Bronchial epithelial cell (primary cell): ENCODE results near the gene BCAR3. TPM values are rescaled to one million over a fixed set of nuclear protein-coding genes. Genes with fewer than 3 reads are reported as not detected.
"Not testable (repeated sequence)": the region's sequence is repeated elsewhere in the genome, so short reads cannot be mapped to it uniquely, and the experiment has no call there.

ENCODE experiments used
- DNase-seq: peaks from one replicate; pipeline ENCODE4 v3.0.0-alpha.2; 2010; ENCODE audit warnings: low read depth
- FAIRE-seq: peaks from 2 replicates; lab custom pipeline; 2011; peaks lifted over from hg19 to GRCh38; lab: Jason Lieb, UNC
- H3K27me3 ChIP-seq: 2 replicates; pipeline ENCODE4 v1.5.1; 2011; ENCODE audit warnings: low read length; ENCODE audit not compliant: control insufficient read depth, insufficient read depth
- H3K36me3 ChIP-seq: 2 replicates; pipeline ENCODE4 v1.5.1; 2011; ENCODE audit warnings: low read length; ENCODE audit not compliant: control insufficient read depth, insufficient read depth
- H3K4me3 ChIP-seq: 2 replicates; pipeline ENCODE4 v1.5.1; 2011; ENCODE audit warnings: mild to moderate bottlenecking, low read depth, low read length, control low read depth
- CTCF ChIP-seq: IDR thresholded peaks from 2 replicates; pipeline ENCODE4 v1.5.1; 2011; ENCODE audit warnings: mild to moderate bottlenecking, moderate library complexity, low read length, control low read depth, inconsistent platforms; ENCODE audit not compliant: insufficient read depth, severe bottlenecking
- total RNA-seq: library from RNA; depleted of rRNA; stranded (reverse); fragments of >200 nt; gene quantifications from 2 replicates; pipeline ENCODE4 v1.2.1, GENCODE V29; 2014

The BCAR3 gene
- total RNA-seq, 1 donor from 2014 or later, result 69.5 TPM

- no peak overlapping the region for H3K4me3 ChIP-seq
- FAIRE-seq (no peak), DNase-seq (no peak)
- no peak for TF ChIP-seq CTCF
- H3K27me3 ChIP-seq, result no peaks in the 10 kb centered on the region
- H3K36me3 ChIP-seq, result peaks cover 23% of the 10 kb centered on the region
Measured at GRCh38 chr1:93665015-93665414, 16.6 kb downstream of the BCAR3 start.

DNA sequence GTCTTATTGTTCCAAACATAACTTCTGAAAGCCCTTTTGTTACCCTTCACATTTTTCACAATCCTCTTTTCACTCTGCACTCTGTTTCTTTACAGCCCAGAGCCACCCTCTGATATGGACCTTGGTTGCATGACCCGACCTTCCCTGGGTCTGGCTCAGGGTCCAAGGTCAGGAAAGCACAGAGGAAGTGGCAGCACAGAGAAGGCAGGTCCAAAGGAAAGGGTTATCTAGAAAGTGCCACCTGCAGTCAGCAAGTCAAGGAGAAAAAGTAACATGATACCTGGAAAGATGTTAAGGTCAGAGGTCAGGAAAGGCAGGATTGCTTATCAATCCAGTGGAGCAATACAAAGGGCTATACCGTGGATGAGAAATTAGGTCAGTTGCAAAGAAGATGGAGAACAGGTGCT lies 18.4 kb downstream of the BCAR3 start:
- Histone ChIP-seq H3K27me3 (no peaks in the 10 kb centered on the region), H3K36me3 (peaks cover 22% of the 10 kb centered on the region), H3K4me3 (no peak overlapping the region)
- no peak for FAIRE-seq
- no peak for TF ChIP-seq CTCF
- no peak for DNase-seq

DNA sequence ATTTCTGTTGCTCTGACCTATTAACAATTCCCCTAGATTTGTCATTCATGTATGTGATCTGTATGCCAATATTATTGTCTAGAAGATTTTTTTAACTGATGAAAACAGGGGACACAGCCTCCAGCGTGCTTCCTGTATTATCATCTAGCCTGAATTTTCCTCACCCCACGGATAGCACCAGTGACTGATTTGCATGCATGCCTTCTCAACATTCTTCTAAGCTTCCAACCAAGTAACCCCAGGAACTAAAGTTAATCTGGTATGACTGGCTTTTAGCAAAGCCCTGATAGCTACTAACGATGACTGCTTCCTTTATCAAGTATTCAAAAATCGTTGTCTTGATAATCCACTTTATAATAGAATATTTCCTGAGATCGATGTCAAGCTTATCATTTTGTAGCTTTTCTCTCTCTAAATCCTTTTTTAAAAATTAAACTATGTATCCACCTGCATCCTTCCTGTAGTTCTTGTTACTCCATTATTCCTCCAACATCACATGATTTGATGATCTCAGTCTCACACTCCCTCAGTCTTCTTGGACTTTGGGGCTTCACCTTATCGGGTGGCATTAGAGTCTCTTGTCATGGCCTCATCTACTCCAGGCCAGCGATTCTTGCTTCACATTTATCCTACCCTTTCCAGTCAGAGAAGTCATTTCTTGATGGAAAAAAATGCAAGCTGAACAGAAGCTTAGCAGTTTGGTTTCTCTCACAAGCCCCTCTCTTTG lies 19.0 kb downstream of the BCAR3 start:
- Histone ChIP-seq H3K4me3 (no peak overlapping the region), H3K36me3 (peaks cover 19% of the 10 kb centered on the region)
- DNase-seq, result no peak

DNA sequence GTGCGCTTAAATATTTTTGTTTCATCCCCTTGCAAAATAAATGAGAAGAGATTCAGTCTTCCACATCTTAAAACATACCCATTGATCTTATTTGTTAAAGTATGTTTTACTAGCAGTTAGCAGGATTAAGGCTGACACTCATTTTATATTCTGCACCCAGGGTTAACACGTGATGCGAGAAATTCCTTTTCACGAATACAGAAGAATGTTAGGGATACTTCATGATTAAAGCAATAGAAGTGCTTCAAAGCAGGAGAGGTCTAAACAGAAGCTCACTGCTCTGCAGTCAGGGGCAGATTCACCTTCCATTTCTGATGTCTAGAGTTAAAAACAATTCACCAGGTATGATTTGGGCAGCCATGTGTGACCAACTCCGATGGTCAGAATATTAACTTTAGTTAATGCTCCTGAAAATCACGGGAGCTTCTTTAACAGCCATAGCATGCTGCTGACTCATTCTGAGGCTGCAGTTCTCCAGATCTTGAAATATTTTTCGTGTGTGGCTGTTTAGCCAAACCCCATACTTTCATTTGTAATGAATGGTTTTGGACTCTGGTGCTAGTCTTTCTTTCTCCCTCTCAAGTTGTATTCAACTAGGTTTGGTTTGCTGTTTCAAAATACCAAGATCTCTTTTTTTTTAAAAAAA lies 19.7 kb downstream of the BCAR3 start:
- FAIRE-seq (no peak), DNase-seq (peak; percentile 49)
- no peak for TF ChIP-seq CTCF
- Histone ChIP-seq H3K27me3 (no peaks in the 10 kb centered on the region), H3K4me3 (no peak overlapping the region), H3K36me3 (peaks cover 16% of the 10 kb centered on the region)

More for the DNA sequence above, 19.0 kb downstream of the BCAR3 start:
- TF ChIP-seq CTCF, result no peak
- FAIRE-seq, result no peak
- no peaks in the 10 kb centered on the region for H3K27me3 ChIP-seq

GRCh38 chr1:93661341-93661740 lies 20.3 kb downstream of the BCAR3 start:
- H3K27me3 ChIP-seq, DNase-seq, H3K4me3 ChIP-seq, FAIRE-seq: not testable (repeated sequence)
- peaks cover 15% of the 10 kb centered on the region for H3K36me3 ChIP-seq

DNA sequence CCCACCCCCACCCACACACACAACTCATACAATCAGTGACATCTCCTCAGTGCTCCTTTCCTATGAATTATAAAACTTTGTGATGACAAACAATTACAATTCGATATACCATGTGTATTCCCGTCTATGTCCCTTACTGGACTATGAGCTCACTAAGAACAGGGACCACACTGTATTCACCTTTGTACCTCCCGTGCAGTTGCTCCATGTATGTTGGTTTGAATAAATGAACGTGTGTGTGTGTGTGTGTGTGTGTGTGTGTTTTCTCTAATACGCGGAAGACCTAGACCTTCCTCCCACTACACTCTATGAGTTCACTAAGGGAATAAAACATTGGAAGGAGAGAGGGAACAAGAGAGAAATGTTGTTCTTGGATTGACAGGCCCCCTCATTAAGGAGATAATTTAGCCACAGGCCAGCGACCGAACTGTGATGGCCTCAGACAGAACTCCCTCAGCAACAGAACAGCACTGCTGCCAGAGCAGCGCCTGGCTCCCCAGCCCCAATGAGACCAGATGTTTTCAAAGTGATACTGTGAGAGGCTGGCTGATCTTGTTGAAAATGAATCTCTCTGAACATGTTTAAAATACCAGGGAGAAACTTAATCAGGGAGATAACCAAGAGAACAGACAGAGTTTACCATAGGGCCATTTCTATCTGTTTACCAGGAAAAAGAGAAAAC lies 21.7 kb downstream of the BCAR3 start:
- TF ChIP-seq CTCF, result no peak
- Histone ChIP-seq H3K36me3 (peaks cover 18% of the 10 kb centered on the region), H3K27me3 (no peaks in the 10 kb centered on the region), H3K4me3 (no peak overlapping the region)
- no peak for DNase-seq
- FAIRE-seq, result no peak
